GM12865 (cell line): Measurements from ENCODE around the gene CNKSR2.

ENCODE experiments used
- DNase-seq: peaks from one replicate; pipeline ENCODE4 v3.0.0; 2010; ENCODE audit warnings: low read depth
- H3K4me3 ChIP-seq: 2 replicates; pipeline ENCODE4 v1.5.1; 2011; ENCODE audit warnings: mild to moderate bottlenecking, low read depth, low read length, control low read depth
- CTCF ChIP-seq: IDR thresholded peaks from 2 replicates; pipeline ENCODE4 v1.5.1; 2011; ENCODE audit warnings: low read length, control low read depth, low read depth, inconsistent platforms; ENCODE audit not compliant: insufficient read depth; ENCODE audit errors: missing control alignments

CNKSR2 gene

GRCh38 chrX:21581479-21581878 is 207.3 kb downstream of the CNKSR2 start:
- DNase-seq, result no peak
- TF ChIP-seq CTCF, result no peak
- no peak overlapping the region for H3K4me3 ChIP-seq

- TF ChIP-seq CTCF, result no peak
- no peak overlapping the region for H3K4me3 ChIP-seq
- DNase-seq, result no peak
These were observed 211.8 kb downstream of the CNKSR2 start for GRCh38 chrX:21586001-21586400.

GRCh38 chrX:21590012-21590776 is 216.0 kb downstream of the CNKSR2 start:
- no peak for TF ChIP-seq CTCF
- H3K4me3 ChIP-seq, result no peak overlapping the region
- DNase-seq, result no peak

DNA sequence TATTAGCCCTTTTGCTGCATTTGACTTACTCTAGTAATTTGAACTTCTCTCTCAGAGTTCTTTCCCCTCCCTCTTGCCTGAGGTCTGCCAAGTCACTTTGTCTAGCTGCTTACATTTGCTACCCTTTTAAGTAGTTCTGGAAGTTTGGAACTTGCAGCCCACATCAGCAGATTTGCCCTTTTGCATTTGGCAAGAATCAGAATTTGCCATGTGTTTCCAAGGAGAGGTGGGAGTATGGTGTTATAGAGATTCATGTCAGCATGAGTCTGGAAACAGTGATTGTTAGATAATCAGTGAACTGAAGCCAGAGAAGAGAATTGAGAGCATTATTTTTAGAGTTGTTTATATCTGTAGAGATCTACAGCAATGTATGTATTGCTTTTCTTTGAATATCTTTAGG is 231.8 kb downstream of the CNKSR2 start:
- no peak for TF ChIP-seq CTCF
- H3K4me3 ChIP-seq, result no peak overlapping the region
- no peak for DNase-seq

- no peak for DNase-seq
- TF ChIP-seq CTCF, result no peak
These were observed 235.9 kb downstream of the CNKSR2 start for GRCh38 chrX:21610168-21610567.

DNA sequence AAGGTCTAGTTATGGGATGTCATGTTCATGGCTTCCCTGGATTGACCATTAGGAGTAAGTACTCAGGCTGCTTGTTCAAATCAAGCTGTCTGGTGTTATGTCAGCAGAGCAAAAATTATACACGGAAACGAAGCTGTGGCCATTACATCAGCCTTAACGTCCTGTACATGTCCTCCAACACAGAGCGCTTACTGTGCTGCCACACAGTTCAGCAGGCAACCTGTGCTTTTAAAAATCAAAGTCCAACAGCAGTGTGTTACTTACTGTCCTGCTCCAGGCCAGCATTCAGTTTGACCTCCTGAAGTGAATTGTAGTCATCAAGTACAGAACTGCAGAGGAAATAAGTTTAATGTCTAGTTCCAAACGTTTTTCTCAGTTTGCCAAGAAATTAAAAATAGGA is 237.9 kb downstream of the CNKSR2 start:
- TF ChIP-seq CTCF, result no peak

More at GRCh38 chrX:21610168-21610567, 235.9 kb downstream of the CNKSR2 start:
- H3K4me3 ChIP-seq, result no peak overlapping the region

GRCh38 chrX:21616386-21616785 is 242.2 kb downstream of the CNKSR2 start:
- no peak for TF ChIP-seq CTCF
- no peak for DNase-seq
- H3K4me3 ChIP-seq, result no peak overlapping the region

More for the DNA sequence above, 237.9 kb downstream of the CNKSR2 start:
- no peak for DNase-seq
- H3K4me3 ChIP-seq, result no peak overlapping the region
